ENCODE results near the gene DMD. TPM values are rescaled to one million over a fixed set of nuclear protein-coding genes. Genes with fewer than 3 reads are reported as not detected.

The DMD gene
- total and polyA plus RNA-seq, 2 of the 13 experiments (the other 11 are each of a cell fraction or from before 2014, with no cell fraction given) = 17.6 to 25.9 TPM

- no peak for TF ChIP-seq HOXA3 (CRISPR knock-in tag; IDR thresholded peaks at IDR 0.05)
- TF ChIP-seq SOX6 (IDR thresholded peaks at IDR 0.05) = no peak
- no peak for TF ChIP-seq SOX6 (CRISPR knock-in tag; IDR thresholded peaks at IDR 0.05)
- no peak for TF ChIP-seq ZNF275 (CRISPR knock-in tag; IDR thresholded peaks at IDR 0.05; ENCODE audit: borderline replicate concordance)
- TF ChIP-seq REXO4 (CRISPR knock-in tag; IDR thresholded peaks at IDR 0.05; ENCODE audit: borderline replicate concordance) = no peak
- TF ChIP-seq ZNF513 (CRISPR knock-in tag; conservative IDR thresholded peaks at IDR 0.05) = no peak
- no peak for TF ChIP-seq ZHX2 (IDR thresholded peaks at IDR 0.05; ENCODE audit: low read depth)
- no peak for TF ChIP-seq ZHX2 (CRISPR knock-in tag; IDR thresholded peaks at IDR 0.05; ENCODE audit: borderline replicate concordance)
- no peak for TF ChIP-seq ZNF883 (CRISPR knock-in tag; IDR thresholded peaks at IDR 0.05; ENCODE audit: not compliant biosample characterization)
- TF ChIP-seq TFAP4 (IDR thresholded peaks at IDR 0.05; ENCODE audit: borderline replicate concordance, low read depth) = no peak
Observed at GRCh38 chrX:32392655-32393054, 818.7 kb downstream of the DMD start (continued).

Data from HepG2 (cell line).